LNCAP (cell line): ENCODE measurements around the gene TCF19.
A peak's percentile ranks its signal among the peaks of the same experiment; 100 is the strongest.

Experiments
- CTCF ChIP-seq: fragments of 450-650 bp; IDR thresholded peaks from 2 replicates; pipeline ENCODE4 v1.5.1; 2017; ENCODE audit warnings: mild to moderate bottlenecking

Gene TCF19

GRCh38 chr6:31190488-31190887, 32.1 kb downstream of the TCF19 start:
- no peak for TF ChIP-seq CTCF

- peak; percentile 49 for TF ChIP-seq CTCF
These were observed 34.2 kb downstream of the TCF19 start for GRCh38 chr6:31192431-31193105.

GRCh38 chr6:31193206-31193605, 34.8 kb downstream of the TCF19 start:
- no peak for TF ChIP-seq CTCF

- TF ChIP-seq CTCF, result no peak
These were observed 35.9 kb downstream of the TCF19 start for GRCh38 chr6:31194061-31194834.

GRCh38 chr6:31197559-31198305, 39.3 kb downstream of the TCF19 start:
- no peak for TF ChIP-seq CTCF

GRCh38 chr6:31202259-31203166, 44.1 kb downstream of the TCF19 start:
- TF ChIP-seq CTCF, result no peak
